Choroid plexus epithelial cell (primary cell): Measurements from ENCODE around the gene COQ9.
"Not testable (repeated sequence)": the region's sequence is repeated elsewhere in the genome, so short reads cannot be mapped to it uniquely, and the experiment has no call there.

ENCODE experiments used
- DNase-seq: peaks from one replicate; pipeline ENCODE4 v3.0.0-alpha.2; 2010; ENCODE audit warnings: low read depth
- H3K4me3 ChIP-seq: 2 replicates; pipeline ENCODE4 v1.5.1; 2011; ENCODE audit warnings: low read depth, mild to moderate bottlenecking, control low read depth, low read length, moderate library complexity
- TF ChIP-seq, protein P1 (sequence below): conservative IDR thresholded peaks from 2 replicates; pipeline ENCODE4 v1.5.1; 2011; ENCODE audit warnings: low read depth, mild to moderate bottlenecking, control low read depth, inconsistent platforms, low read length, moderate library complexity

Gene COQ9, protein sequence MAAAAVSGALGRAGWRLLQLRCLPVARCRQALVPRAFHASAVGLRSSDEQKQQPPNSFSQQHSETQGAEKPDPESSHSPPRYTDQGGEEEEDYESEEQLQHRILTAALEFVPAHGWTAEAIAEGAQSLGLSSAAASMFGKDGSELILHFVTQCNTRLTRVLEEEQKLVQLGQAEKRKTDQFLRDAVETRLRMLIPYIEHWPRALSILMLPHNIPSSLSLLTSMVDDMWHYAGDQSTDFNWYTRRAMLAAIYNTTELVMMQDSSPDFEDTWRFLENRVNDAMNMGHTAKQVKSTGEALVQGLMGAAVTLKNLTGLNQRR

DNA sequence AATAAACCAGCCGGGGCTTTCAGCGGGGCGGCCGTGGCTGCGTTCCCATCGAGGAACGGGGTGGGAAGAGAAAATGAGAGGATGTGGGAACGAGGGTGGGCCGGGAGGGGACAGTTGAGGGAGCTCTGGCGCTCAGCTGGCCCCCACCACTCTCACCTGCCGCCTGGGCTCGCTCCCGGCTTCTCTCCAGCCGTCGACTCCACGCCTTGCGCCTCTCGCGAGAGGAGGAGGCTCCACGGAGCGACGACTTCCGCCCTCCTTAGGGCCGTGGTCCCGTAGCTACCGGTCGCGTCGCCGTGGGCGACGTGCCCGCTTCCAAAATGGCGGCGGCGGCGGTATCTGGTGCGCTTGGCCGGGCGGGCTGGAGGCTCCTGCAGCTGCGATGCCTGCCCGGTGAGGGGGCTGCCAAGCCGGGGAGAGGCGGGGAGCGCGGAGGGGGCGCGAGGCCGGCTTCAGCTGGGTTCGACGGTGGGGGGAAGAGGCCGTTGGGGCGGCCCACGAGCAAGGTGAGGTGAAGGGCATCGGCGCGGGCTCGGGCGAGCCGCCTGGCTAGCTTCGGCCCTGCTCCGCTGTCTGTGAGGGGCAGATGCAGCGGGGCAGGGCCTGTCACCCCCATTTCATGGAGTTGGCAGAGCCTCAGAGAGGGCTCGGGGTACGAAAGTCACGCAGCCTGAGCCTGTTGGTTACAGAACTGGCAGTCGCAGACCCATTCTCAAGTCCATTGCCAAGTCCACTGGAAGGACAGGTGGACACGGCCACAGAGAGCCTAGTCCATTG is at the start of gene COQ9, which contains the start of gene CIAPIN1:
COQ9 (plus strand) TSS at position 294 of the 777 bp plus-strand sequence; CDS start at position 321, 27 bp downstream.
CIAPIN1 (minus strand) TSS at position 200 of the 777 bp plus-strand sequence. CDS start 6,457 bp downstream, outside the sequence.
- peak within 1 kb of the TSS; percentile 87 for H3K4me3 ChIP-seq
- peak; percentile 95 for DNase-seq
- TF ChIP-seq, protein P1, sequence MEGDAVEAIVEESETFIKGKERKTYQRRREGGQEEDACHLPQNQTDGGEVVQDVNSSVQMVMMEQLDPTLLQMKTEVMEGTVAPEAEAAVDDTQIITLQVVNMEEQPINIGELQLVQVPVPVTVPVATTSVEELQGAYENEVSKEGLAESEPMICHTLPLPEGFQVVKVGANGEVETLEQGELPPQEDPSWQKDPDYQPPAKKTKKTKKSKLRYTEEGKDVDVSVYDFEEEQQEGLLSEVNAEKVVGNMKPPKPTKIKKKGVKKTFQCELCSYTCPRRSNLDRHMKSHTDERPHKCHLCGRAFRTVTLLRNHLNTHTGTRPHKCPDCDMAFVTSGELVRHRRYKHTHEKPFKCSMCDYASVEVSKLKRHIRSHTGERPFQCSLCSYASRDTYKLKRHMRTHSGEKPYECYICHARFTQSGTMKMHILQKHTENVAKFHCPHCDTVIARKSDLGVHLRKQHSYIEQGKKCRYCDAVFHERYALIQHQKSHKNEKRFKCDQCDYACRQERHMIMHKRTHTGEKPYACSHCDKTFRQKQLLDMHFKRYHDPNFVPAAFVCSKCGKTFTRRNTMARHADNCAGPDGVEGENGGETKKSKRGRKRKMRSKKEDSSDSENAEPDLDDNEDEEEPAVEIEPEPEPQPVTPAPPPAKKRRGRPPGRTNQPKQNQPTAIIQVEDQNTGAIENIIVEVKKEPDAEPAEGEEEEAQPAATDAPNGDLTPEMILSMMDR, result no peak

DNA sequence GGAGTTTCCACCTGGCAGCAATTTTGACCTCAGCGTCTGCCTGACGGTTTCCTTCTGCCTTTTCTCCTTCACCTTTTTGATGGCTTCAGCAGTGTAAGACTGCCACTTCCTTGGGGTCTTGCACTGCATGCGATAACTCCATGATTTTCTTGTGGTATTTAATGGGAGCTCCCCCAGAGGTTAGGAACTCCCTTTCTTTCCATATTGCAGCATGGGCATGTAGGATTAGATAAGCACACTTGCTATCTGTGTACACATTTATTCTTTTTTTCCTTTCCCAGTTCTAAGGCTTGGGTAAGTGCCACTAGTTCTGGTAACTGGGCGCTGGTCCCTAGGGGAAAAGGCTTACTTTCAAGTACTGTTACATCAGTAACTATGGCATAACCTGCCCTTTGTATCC is 49.8 kb upstream of the COQ9 start:
- not testable (repeated sequence) for DNase-seq, H3K4me3 ChIP-seq

DNA sequence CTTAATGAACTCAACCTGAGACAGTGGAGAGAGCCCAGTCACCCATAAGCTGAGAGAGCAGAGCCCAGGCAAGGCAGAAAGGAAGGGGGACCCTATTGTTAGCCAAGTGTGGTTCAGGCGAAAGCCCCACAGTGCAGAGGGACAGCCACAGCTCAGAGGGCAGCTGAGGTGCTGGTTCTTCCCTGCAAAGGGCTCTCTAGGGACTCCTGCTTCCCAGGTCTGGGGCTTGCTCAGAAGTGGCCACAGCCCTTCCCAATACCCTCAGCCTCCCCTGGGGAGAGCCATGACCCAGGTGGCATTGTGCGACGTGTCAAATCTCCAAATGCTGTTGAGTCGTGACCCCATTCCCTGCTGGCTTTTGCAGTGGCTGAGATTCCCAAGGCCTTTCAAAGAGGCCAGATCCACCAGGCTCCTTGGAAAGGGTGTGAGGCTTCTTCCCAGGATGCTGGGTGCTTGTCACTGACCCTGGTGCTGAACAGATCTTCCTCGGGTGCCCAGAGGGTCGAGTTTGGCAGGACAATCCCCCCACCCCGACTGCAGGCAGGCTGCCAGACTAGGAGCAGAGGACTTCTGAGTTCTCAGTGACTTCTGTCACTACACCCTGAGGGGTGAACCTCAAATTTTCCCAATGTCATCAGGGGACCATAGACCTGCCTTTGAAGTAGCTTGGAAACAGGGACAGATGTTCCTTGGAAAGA is 45.2 kb upstream of the COQ9 start:
- no peak overlapping the region for H3K4me3 ChIP-seq
- TF ChIP-seq, protein P1, result no peak
- DNase-seq, result no peak

DNA sequence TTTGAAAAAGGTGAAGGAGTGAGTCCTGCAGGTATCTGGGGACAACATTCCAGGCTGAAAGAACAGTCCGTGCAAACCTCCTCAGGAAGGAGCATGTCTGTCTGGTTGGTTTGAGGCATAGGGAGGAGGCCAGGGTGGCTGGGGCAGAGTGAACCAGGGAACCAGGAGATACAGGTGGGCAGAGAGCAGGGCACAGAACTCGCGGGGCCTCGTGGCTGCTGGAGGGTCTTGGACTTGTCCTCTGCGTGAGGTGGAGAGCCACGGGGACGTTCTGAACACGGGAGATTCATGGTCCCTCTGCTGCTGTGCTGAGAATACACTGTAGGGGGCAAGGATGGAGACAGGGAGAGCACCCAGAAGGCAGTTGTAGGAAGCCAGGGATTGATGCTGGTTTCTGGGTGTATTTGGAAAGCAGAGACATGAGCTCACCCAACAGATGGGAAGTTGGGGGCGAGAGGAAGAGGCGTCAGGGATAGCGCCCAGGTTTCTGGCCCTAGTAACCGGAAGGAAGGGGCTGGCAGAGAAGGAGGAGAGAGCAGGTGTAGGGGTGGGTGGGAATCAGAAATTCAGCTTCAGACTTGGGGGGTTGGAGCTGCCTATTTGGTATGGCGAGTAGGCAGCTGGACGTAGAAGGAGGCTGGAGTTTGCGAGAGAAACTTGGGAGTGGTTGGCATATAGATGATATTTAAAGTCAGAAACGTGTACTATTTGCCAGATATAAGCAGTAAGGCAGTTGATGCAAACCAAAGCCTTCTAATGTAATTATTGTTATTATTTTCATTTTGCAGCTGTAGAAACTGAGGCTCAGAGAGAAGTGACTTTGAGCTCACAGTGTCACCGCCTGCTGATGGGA is 43.1 kb upstream of the COQ9 start, which contains the start of gene CCL17:
CCL17 (plus strand) TSS at position 803 of the 853 bp plus-strand sequence. CDS start 9,166 bp downstream, outside the sequence.
- TF ChIP-seq, protein P1, result no peak
- H3K4me3 ChIP-seq, result no peak within 1 kb of the TSS
- DNase-seq, result no peak

DNA sequence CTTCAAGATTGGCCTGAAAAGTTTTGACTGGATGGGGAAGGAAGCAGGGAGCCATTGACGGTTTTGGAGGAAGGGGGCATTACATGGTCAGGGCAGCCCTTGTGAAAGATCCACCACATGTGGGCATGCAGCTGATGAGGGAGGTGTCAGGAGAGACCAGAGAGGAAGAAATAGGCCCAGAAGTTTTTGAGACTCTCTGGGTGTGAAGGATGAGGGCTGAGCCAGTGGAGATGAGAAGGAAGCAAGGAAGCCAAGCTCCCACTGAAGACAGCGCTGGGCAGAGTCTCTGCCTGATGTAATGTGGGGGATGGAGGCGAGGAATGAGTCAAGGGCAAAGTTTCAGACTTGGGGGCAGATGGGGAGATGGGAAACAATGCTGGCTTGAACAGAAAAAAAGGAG is 42.2 kb upstream of the COQ9 start:
- TF ChIP-seq, protein P1, result no peak
- H3K4me3 ChIP-seq, result no peak overlapping the region
- no peak for DNase-seq

DNA sequence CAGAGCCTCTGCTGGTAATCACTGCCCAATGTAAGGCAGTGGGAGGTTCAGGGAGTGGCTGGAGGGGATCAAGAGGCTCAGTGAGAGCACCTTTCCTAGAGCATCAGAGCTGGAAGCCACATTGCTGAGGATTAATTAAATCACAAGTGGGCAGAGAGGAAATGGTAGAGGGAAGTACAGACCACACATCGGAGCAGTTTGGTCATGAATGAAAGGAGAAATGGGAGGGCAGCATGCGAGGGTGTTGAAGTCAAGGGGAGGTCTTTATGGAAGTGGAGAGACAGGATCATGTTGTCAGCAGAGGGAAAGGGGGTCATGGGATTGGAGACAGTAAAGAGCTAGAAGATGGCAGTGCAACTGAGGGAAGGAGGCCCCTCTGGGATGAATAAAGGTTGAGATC is 40.4 kb upstream of the COQ9 start:
- TF ChIP-seq, protein P1, result no peak
- no peak for DNase-seq
- no peak overlapping the region for H3K4me3 ChIP-seq
